GM11168 (cell line): Measurements from ENCODE around the gene ARID1B.

Experiments used
- in situ Hi-C: fragments of 300-500 bp; cut with MboI; formaldehyde crosslinking; loops from one replicate; pipeline ENCODE4 v1.12.0; 2022; ENCODE audit warnings: low sequenced_read_pairs; ENCODE audit not compliant: unreplicated experiment

ARID1B gene

DNA sequence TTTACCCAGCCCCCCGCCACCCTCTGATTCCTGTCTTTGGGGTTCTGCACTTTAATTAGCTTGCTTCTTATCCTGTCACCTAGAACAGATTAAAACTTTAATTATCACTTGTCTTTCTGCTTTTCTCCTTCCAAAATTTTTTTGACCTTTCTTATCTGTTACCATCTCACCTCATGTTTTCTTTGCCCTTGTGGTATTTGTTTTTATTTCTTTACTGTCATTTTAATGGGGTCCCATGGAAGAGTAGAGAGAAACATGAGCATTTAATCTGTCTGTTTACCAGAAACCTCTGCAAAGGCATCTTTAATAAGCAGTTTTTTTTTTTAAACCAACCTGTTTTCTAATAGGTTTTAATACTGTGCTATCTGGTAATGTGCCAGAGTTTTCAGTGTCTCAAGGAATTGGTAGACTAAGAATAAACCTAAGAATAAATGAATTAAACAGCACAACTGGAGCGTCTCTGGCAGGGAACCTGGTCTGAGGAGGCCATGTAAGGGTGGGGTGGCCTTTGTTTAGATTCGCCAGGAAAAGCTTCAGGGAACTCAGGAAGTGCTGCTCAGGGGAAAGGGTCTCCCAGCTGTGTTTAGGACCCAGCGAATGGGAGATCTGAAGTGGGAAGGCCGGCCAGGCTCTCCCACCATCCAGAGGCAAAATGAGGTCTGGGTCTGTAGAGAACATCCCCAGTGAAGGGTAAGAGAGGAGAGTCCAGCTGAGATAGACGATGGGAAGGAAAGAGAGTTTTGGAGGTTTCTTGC is 69.8 kb downstream of the ARID1B start:
- in situ Hi-C loops, result no loop called here

DNA sequence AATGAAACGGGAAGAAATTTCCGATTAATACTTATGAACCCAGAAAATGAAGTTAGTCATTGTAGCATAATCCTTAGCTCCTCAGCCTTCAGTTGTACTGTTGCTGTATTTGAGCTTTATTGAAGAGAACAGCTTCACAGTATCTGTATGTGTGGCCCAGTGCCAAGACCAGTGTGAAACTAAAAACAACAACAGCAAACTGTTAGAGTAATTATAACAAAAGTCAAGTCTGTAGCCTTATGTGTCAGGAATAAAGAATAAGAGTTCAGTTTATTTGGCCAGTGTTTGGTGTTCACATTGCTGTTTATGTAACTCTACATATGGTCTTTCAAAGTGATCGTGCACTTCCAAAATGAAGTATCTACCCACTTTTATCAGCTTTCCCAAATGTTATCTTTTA is 70.9 kb downstream of the ARID1B start:
- in situ Hi-C loops, result no loop called here

DNA sequence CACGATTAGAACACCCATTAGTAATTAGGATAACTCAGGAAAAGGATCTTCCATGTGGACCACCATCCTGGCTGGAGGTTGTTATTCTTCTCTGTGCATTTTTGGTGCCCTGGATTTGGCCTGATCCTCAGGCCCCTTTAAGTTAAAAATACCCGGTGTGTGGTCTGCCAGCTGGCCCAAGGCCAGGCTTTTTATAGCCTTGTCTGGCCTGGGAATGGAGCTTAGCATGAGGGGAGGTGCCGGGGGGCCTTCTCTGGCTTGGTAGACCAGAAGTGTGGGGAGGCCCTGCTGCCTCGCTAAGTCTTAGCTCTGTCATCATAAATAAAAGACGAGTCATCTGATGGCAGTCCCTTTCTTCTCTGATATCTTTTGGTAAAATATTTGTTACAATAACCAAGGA is 71.4 kb downstream of the ARID1B start:
- in situ Hi-C loops, result no loop called here

DNA sequence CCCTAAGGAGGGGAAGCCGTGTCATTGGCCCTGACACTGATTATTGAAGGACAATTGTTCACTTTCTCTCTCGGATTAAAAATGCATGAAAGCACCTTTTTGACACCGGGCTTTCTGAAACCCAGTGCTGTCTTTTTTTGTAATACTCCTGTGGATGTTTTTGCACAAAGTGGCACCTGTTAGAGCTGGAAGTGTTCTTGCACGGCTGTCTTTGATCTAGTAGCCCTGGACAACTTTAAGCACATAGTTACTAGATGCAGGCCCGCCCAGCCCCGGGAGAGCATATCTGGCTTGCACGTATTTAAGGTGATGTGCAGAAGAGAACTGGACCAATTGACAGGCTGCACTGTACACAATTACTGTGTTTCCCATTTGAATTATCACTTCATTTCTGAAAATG is 72.6 kb downstream of the ARID1B start:
- in situ Hi-C loops, result no loop called here

DNA sequence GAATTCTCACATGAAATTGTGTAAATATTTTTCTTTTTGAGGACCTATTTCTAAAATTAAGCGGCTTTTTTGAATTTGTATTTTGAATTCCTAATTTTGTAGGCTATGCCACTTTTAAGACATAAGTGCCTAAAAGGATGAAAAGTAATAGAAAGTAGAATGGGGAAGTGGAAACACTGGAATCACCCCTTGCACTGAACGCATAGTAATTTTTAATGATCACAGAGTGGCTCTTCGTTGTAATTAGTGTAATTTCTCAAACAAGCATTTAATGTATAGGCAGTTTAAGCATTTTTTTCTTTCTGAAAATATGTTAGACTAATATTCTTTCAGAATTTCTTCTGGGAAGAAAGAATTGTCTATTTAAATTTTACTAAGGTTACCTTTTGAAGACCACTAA is 73.2 kb downstream of the ARID1B start:
- in situ Hi-C loops, result no loop called here

DNA sequence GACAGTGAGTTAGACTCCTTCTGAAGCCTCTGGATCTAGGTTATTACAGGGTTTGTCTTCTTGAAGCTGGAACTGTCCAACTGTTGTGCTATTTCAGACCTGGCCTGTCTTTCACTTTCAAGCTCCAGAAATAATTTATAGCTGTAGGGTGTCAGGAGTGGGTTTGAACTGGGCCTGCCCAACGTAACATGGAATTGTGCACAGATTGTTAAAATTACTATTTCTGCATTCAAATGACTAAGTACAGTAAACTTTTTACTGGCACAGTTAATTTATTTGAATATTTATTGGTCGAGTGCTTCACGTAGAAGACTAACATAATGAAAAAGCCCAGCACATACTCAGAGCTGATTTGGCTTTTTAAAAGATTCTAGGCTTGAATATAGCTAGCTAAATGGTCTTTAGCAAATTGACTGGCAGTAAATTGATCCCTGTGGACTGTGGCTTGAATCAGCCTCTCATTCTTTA is 74.3 kb downstream of the ARID1B start:
- in situ Hi-C loops, result no loop called here

DNA sequence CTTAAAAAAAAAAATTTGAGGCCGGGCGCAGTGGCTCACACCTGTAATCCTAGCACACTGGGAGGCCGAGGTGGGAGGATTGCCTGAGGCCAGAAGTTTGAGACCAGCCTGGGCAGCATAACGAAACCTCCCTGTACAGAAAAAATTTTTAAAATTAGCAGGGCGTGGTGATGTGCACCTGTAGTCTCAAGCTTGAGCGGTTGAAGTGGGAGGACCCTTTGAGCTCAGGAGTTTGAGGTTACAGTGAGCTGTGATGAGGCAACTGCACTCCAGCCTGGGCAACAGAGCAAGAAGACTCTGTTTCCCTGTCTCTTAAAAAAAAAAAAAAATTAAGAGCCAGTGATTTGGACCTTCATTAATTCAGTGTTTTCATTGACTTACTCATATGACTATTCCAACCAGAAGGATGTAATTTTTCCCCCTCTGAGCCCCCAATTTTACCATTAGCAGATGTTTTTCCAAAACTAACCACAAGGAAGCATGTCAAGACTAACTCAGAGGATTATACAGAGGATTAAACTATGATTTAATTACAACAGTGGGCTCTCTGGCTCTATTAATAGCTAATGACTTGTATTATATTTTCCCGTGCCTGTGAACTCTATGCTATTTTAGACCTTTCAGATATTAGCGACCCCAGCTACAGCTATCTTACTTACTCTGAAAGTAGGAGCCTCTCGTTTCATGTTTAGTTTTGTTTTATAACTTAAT is 75.1 kb downstream of the ARID1B start:
- in situ Hi-C loops, result no loop called here

DNA sequence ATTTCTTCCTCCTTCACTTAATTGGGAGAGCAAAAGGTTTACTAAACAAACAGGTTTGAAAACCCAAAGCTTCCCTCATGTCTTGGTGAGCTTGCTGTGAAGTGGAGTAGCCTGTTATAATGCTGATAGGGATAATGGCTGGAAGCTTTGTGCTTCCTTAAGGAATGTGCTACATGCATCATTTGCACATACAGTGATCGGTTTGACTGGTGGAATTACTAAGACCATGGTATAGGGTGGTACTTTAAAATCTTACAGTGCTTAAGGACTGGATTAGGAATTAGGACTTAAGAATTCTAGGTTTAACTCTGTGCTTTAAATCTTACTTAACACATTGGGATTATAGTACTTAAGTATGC is 75.7 kb downstream of the ARID1B start:
- in situ Hi-C loops, result no loop called here

DNA sequence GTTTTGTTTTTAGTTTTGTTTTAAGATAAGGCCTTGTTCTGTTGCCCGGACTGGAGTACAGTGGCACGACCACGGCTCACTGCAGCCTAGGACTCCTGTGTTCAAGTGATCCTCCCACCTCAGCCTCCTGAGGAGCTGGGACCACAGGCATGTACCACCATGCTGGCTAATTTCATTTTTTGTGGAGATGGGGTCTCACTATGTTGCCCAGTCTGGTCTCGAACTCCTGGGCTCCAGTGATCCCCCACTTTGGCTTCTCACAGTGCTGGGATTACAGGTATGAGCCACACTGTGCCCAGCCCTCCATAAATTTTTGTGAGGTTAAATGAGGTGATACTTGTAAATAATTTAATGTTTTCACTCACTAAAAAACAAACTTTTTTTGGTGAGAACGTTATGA is 76.6 kb downstream of the ARID1B start:
- in situ Hi-C loops, result no loop called here

DNA sequence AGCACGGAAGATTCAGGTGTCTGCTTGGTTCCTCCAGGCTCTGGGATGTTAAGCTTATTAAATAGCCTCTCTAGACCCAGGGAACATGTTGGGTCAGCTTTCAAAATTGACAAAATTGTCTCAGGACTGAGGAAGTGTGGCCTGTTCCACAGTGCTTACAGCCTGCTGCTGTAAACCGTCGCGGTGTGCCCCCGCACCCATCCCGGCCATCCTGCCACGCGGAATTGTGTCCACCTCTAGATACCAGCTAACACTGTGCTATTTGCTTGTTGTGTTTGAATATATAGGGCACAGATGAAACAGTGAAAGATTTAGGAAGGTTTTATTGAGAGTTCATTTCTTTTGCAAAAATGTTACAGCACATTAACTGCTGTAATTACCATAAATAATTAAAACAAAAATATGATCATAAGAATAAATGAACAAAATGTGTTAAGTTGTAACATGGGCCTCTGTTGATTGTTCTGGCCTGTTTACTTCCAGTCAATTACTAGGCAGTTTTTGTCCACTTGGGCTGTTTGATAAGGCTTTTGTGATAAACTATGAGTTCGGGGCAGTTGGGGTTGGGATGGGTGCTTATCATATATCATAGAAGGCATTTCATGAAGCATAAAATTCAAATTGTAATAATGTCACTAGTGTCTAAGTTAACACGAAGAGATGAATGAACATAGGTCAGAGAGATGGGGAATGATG is 77.4 kb downstream of the ARID1B start:
- in situ Hi-C loops, result no loop called here

DNA sequence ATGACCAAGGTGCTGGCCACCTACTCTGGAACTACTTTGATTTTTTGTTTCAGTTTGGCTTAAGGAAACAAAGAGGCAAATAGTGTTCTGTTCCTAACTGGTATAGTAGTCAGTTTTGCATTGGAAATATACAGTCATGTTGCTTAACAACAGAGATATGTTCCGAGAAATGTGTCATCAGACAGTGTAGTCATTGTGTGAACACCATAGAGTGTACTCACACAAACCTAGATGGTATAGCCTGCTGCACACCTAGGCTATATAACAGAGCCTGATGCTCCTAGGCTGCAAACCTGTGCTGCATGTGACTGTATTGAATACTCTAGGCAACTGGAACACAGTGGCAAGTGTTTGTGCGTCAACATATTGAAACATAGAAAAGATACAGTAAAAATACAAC is 80.4 kb downstream of the ARID1B start:
- in situ Hi-C loops, result no loop called here

DNA sequence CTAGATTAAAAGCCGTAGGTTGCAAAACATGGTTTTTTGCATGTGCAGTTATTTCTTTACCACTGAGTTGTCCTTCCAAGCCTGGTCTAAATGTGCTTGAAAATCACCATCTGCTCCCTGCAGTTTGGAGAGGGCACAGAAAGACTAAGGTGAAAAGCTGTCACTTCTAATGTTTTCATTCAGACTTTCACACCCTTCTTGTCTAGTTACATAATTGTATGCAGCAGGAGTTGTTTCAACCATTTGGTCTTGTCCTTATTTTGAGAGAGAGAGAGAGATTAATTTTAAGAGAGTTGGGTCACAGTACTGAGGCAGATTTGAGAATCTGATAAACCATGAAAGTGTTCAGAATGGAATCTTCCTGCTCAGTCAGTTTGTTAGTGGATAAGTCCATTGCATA is 82.5 kb downstream of the ARID1B start:
- in situ Hi-C loops, result no loop called here

DNA sequence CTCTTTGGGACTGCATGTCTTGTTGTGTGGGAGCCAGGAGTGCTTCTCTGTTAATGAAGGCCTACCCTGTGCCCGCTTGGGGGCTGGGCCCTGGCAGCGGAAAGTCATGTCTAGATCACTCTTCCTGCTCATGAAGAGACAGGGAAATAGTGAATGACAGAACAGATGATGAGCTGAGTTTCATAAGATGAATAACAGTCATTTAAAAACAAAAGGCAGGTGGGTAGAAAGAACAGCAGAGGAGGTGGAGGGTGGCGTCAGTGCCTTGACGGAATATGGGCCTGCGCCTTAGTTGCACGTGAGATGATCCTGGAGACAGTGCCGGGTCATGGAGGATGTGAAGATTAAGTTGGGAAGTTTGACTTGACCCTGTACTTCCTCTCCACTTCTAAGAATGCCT is 85.5 kb downstream of the ARID1B start:
- in situ Hi-C loops, result no loop called here

DNA sequence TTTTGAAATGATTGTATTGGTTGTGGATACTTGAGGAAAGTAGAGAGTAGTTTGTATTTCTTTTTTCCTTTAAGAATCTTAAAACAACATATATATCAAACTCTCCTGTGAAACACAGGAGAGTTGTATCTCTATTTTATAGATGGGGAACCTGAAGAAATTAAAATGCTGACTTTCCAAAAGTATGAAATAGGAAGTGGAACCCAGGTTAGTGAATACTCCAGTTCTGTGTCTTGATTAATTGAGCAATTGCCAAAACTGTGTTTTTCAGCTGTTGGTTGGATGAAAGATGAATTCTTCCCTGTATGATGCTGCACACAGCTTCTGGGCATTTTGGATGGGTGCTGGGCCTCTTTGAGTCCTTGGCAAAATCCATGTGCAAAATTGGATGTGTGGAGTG is 86.3 kb downstream of the ARID1B start:
- in situ Hi-C loops, result no loop called here

DNA sequence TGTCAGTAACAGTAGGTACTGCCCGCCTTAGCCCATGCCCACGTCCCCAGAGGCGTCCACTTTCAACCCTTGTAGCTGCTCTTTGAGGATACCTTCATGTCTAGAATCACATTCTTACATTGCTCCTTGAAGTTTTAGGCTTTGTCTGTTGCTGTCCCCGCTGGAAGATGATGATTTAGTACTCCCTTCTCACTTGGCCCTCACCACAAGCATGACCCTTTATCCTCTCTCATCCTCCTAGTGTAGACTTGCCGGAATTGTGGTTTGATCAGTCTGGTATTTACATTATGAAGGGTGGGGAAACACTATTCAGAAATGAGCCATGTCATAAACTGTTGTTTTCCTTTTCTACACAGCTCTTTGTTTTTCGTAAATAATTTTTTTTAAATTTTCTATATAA is 87.4 kb downstream of the ARID1B start:
- in situ Hi-C loops, result no loop called here

DNA sequence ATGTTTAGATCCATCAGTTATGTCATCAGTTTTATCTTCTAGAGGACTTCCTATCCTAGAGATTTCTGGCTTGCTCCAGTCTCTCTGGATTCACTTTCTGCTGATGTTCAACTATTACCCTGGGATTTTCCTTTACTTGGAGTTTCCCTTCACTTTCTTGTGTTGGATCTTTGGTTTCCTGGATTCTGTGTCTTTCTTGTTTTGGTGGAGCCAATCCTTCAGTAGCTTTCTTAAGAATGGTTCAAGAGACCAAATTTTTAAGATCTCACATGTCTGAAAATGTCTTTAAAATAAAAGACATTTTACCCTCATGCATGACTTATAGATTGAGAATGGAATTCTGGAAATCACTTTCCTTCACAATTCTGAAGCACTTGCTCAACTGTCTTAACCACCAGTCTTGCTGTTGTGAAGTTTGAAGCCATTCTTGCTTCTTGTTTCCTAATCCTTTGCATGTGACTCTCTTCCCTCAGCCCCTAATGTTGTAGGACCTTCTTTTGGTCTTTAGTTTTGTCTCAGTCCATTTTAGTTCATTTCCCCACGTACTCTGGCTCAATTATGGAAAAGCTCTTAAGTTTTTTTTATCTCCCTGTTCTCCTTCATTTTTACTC is 87.9 kb downstream of the ARID1B start:
- in situ Hi-C loops, result no loop called here

DNA sequence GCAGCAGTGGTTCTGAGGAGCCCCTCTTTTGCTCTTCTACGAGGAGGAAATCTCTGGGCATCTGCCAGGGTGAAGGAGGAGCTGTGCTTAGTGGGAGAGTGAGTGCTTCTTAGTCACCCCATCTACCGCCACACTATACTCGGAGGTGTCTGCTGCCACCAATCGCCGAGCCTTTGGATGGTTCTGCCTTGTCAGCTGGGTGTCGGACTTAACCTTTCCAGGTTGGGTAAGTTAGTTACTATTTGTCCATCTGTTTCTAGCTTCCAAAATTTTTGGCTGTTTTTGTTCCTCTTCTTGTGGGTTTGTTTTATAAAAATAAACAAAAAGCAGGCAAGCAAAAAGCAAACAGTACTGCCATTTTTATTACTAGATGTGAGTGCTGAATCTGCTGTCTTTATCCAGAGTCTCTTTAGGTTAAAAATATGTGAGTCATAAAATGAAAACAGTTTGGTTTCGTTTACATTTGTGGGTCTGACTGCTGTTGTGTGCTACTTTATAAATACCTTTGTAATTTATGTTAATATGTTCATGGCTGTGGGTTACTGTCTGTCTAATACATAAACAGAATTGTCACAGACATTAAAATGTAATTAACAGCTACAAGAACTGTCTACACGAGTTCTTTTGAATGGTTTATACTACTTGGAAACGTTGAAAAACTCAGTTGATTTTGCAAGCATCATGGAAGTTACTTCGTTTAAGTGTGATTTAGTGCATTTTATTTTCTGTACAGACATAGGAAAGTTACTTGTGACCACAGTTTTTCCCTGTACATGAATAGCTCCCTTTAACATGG is 89.2 kb downstream of the ARID1B start:
- in situ Hi-C loops, result no loop called here

DNA sequence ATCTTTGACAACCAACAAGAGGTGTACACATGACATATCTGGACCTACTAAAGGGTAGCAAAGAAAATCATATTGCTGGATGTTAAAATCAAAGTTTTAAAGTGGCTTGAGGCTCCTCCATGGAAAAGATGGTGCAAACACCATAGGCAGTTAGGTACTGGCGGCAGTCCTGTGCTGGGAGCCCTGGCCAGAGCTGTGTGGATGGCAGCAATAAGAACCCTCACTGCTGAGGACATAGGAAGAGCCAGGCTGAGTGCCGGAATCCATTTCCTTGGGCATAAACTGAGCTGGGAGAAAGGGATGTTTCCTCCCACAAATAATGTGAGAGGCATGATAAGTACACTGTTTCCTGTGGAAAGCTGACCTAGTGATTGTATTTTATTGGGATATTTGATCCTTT is 89.9 kb downstream of the ARID1B start:
- in situ Hi-C loops, result no loop called here

DNA sequence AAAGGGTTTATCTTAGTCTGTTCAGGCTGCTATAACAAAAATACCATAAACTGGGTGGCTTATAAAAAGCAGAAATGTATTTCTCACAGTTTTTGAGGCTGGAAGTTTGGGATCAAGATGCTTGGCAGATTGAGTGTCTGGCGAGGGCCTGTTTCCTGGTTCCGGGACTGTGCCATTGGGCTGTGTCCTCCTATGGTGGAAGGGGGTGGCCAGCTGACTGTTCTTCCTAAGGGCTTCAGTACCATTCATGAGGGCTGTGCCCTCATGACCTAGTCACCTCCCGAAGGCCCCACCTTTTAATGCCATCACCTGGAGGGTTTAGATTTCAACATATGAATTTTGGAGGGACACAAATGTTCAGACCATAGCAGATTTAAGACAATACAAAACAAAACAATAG is 91.2 kb downstream of the ARID1B start:
- in situ Hi-C loops, result no loop called here

DNA sequence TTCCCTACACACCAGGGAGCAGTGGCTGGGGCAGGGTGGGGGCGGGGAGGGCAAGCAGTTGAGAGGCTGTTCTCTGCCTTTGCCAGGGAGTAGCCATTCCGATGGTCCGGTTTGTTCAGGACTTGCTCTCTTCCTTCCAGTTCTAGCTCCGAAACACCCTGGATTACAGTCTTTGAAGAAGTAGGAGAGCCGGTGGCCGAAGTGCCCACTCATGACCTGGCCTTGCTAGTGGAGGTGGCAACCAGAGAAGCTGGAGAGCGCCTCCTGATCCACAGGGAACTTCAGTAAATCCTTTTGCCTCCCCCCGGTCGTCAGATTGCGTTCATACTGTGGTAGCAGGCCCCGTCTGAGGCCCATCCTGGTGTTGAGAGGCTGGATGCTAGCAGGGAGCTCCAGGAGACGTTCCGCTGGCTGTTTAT is 92.8 kb downstream of the ARID1B start:
- in situ Hi-C loops, result no loop called here
